Suprapubic skin (tissue), 4 donors: ENCODE data around the gene HOXB7.

Experiments
- CTCF ChIP-seq, 2 donors: fragments of 200-600 bp in 1 of 2; fragments of 450-650 bp in 1 of 2; sonication (generic) in 1 of 2; IDR thresholded peaks; one replicate each; pipeline ENCODE4 v1.5.1; 2016 to 2019; ENCODE audit warnings: antibody characterized with exemption in 2 of 2, mild to moderate bottlenecking in 1 of 2, moderate library complexity in 1 of 2
- POLR2A ChIP-seq, 2 donors: fragments of 450-650 bp; IDR thresholded peaks; one replicate each; pipeline ENCODE4 v1.6.1; 2017; ENCODE audit warnings: antibody characterized with exemption in 2 of 2, mild to moderate bottlenecking in 2 of 2, moderate library complexity in 2 of 2
- POLR2AphosphoS5 ChIP-seq, 3 donors: sonication (generic); formaldehyde crosslinking; IDR thresholded peaks; one replicate each; pipeline ENCODE4 v1.6.1; 2017; ENCODE audit warnings: antibody characterized with exemption in 3 of 3

- TF ChIP-seq POLR2AphosphoS5 (IDR thresholded peaks at IDR 0.05), result no peak
- no peak for TF ChIP-seq CTCF (IDR thresholded peaks at IDR 0.05)
- no peak for TF ChIP-seq POLR2A (IDR thresholded peaks at IDR 0.05)
Observed at GRCh38 chr17:48611681-48612455, 1.1 kb upstream of the HOXB7 start.
